Keratinocyte (primary cell): Measurements from ENCODE around the gene TTLL5. TPM values are rescaled to one million over a fixed set of nuclear protein-coding genes. Genes with fewer than 3 reads are reported as not detected.

ENCODE experiments used
- DNase-seq: peaks from one replicate; pipeline ENCODE4 v3.0.0-alpha.2; 2011; ENCODE audit warnings: low read depth, missing footprints, low spot score
- FAIRE-seq: peaks from 2 replicates; lab custom pipeline; 2011; peaks lifted over from hg19 to GRCh38; lab: Jason Lieb, UNC
- H2AFZ ChIP-seq: 2 replicates; pipeline ENCODE4 v1.6.0; 2012; ENCODE audit warnings: low read length, control low read depth, inconsistent platforms; ENCODE audit not compliant: control insufficient read depth
- H3K27ac ChIP-seq: 2 replicates; pipeline ENCODE4 v1.5.1; 2011; ENCODE audit warnings: low read length; ENCODE audit not compliant: control insufficient read depth, insufficient read depth
- H3K27me3 ChIP-seq: 3 replicates; pipeline ENCODE4 v1.6.0; 2011; ENCODE audit warnings: low read length; ENCODE audit not compliant: control insufficient read depth, insufficient read depth; ENCODE audit errors: extremely low read depth
- H3K36me3 ChIP-seq, 2 experiments: 2 replicates in 1 of 2; 3 replicates in 1 of 2; pipeline ENCODE4 v1.5.1; 2011; ENCODE audit warnings: low read length in 2 of 2, mild to moderate bottlenecking in 1 of 2; ENCODE audit not compliant: control insufficient read depth in 2 of 2, insufficient read depth in 2 of 2; ENCODE audit errors: extremely low read depth in 1 of 2
- H3K4me1 ChIP-seq: 3 replicates; pipeline ENCODE4 v1.5.1; 2011; ENCODE audit warnings: low read length; ENCODE audit not compliant: control insufficient read depth, insufficient read depth; ENCODE audit errors: extremely low read depth
- H3K4me2 ChIP-seq: 3 replicates; pipeline ENCODE4 v1.6.0; 2011; ENCODE audit warnings: low read depth, low read length; ENCODE audit not compliant: control insufficient read depth, insufficient read depth; ENCODE audit errors: extremely low read depth
- H3K4me3 ChIP-seq, 3 experiments: fragments of 200-600 bp in 1 of 3; sonication (generic) in 1 of 3; 2 replicates in 2 of 3; 3 replicates in 1 of 3; pipeline ENCODE4 v1.5.1; 2011 to 2016; ENCODE audit warnings: low read length in 3 of 3, mild to moderate bottlenecking in 3 of 3, control low read depth in 2 of 3, inconsistent platforms in 1 of 3, low read depth in 1 of 3, mixed read lengths in 1 of 3, mixed run types in 1 of 3, moderate library complexity in 1 of 3; ENCODE audit not compliant: control insufficient read depth in 2 of 3, insufficient read depth in 2 of 3; ENCODE audit errors: extremely low read depth in 1 of 3
- H3K79me2 ChIP-seq: 2 replicates; pipeline ENCODE4 v1.6.0; 2012; ENCODE audit warnings: low read length; ENCODE audit not compliant: control insufficient read depth, insufficient read depth
- H3K9ac ChIP-seq: 3 replicates; pipeline ENCODE4 v1.6.0; 2011; ENCODE audit warnings: low read length; ENCODE audit not compliant: control insufficient read depth, insufficient read depth; ENCODE audit errors: extremely low read depth
- H3K9me1 ChIP-seq: 3 replicates; pipeline ENCODE4 v1.6.0; 2011; ENCODE audit warnings: low read length; ENCODE audit not compliant: control insufficient read depth, insufficient read depth; ENCODE audit errors: extremely low read depth
- H3K9me3 ChIP-seq: 2 replicates; pipeline ENCODE4 v1.5.1; 2012; ENCODE audit warnings: low read depth, low read length; ENCODE audit not compliant: control insufficient read depth
- H4K20me1 ChIP-seq: 3 replicates; pipeline ENCODE4 v1.6.0; 2011; ENCODE audit warnings: low read length; ENCODE audit not compliant: control insufficient read depth, insufficient read depth; ENCODE audit errors: extremely low read depth
- CTCF ChIP-seq, 3 experiments: IDR thresholded peaks in 1 of 3; conservative IDR thresholded peaks in 1 of 3; optimal IDR thresholded peaks in 1 of 3; 2 replicates in 2 of 3; 3 replicates in 1 of 3; pipeline versions ENCODE3 to v1.5.1; 2011; ENCODE audit warnings: low read length in 3 of 3, mild to moderate bottlenecking in 3 of 3, moderate library complexity in 2 of 3, control low read depth in 1 of 3, inconsistent platforms in 1 of 3; ENCODE audit not compliant: insufficient read depth in 2 of 3; ENCODE audit errors: extremely low read depth in 1 of 3
- EZH2 ChIP-seq: IDR thresholded peaks from one replicate; pipeline ENCODE4 v1.6.1; 2012; ENCODE audit warnings: inconsistent platforms, mild to moderate bottlenecking, low read length, moderate library complexity
- dilution Hi-C: fragments of 300-500 bp; cut with MboI; formaldehyde crosslinking; loops from one replicate; pipeline ENCODE4 v1.7.0; 2020; ENCODE audit warnings: low sequenced_read_pairs; ENCODE audit not compliant: extremely low pct_ligation_motif_present
- polyA plus RNA-seq, 5 experiments: library from polyadenylated mRNA; depleted of rRNA in 3 of 5; stranded (reverse) in 3 of 5; stranded (forward) in 1 of 5; unstranded in 1 of 5; fragments of >200 nt; gene quantifications; 1 replicate in 1 of 5; 2 replicates in 3 of 5; 3 replicates in 1 of 5; pipeline versions ENCODE4 v1.2.1 to v1.2.3, GENCODE V29; 2011 to 2012; ENCODE audit warnings: missing spikeins in 2 of 5, low read depth in 1 of 5, low replicate concordance in 1 of 5

TTLL5 gene
- polyA plus RNA-seq, 1 donor (not counting 4 experiments of a cell fraction or from before 2014, with no cell fraction given): 20.7 TPM

GRCh38 chr14:75811136-75811829, 150.2 kb downstream of the TTLL5 start:
- H3K9ac ChIP-seq: no peak overlapping the region

GRCh38 chr14:75811872-75812499, 150.9 kb downstream of the TTLL5 start:
- TF ChIP-seq EZH2 (no peak), CTCF (optimal IDR thresholded peaks at IDR 0.05 in 1 of 3, IDR thresholded peaks at IDR 0.05 in 1 of 3, conservative IDR thresholded peaks at IDR 0.05 in 1 of 3; ENCODE audit: extremely low read depth in 1 of 3, insufficient read depth in 2 of 3, low read length in 3 of 3) (no peak)
- no peak overlapping the region for H3K27ac ChIP-seq
- H3K9me1 ChIP-seq: no peaks in the 10 kb centered on the region
- no peaks in the 10 kb centered on the region for H3K27me3 ChIP-seq
- dilution Hi-C loops: no loop called here
- H2AFZ ChIP-seq: no peak overlapping the region
- DNase-seq: no peak
- no peak overlapping the region for H3K4me3 ChIP-seq
- H3K36me3 ChIP-seq: no peaks in the 10 kb centered on the region
- H3K9ac ChIP-seq: no peak overlapping the region
- peaks cover 11% of the 10 kb centered on the region for H3K4me1 ChIP-seq
- H3K9me3 ChIP-seq: no peaks in the 10 kb centered on the region
- H3K4me2 ChIP-seq: no peak overlapping the region
- no peak for FAIRE-seq
- no peaks in the 10 kb centered on the region for H4K20me1 ChIP-seq
- H3K79me2 ChIP-seq: no peaks in the 10 kb centered on the region

More at GRCh38 chr14:75811136-75811829, 150.2 kb downstream of the TTLL5 start:
- peak; percentile 32 for FAIRE-seq
- no peaks in the 10 kb centered on the region for H3K79me2 ChIP-seq
- peak overlapping the region; percentile 35 for H2AFZ ChIP-seq
- no peak overlapping the region for H3K4me3 ChIP-seq
- no peaks in the 10 kb centered on the region for H3K27me3 ChIP-seq
- H3K9me1 ChIP-seq: no peaks in the 10 kb centered on the region
- H3K27ac ChIP-seq: no peak overlapping the region
- H3K4me1 ChIP-seq: peaks cover 11% of the 10 kb centered on the region
- dilution Hi-C loops: no loop called here
- H3K9me3 ChIP-seq: no peaks in the 10 kb centered on the region
- no peak for TF ChIP-seq CTCF (optimal IDR thresholded peaks at IDR 0.05 in 1 of 3, IDR thresholded peaks at IDR 0.05 in 1 of 3, conservative IDR thresholded peaks at IDR 0.05 in 1 of 3; ENCODE audit: extremely low read depth in 1 of 3, insufficient read depth in 2 of 3, low read length in 3 of 3)
- TF ChIP-seq EZH2: no peak
- peak overlapping the region; percentile 43 for H3K4me2 ChIP-seq
- H3K36me3 ChIP-seq: no peaks in the 10 kb centered on the region
- DNase-seq: no peak
- no peaks in the 10 kb centered on the region for H4K20me1 ChIP-seq
